HEK293 (cell line): ENCODE results near the gene OR2Y1.

ENCODE experiments used
- CTCF ChIA-PET: fragments of 350-600 bp; formaldehyde crosslinking; extraction: SDS; loops from one replicate; lab custom pipeline; 2021; ENCODE audit warnings: antibody characterized with exemption; lab: Yijun Ruan, JAX
- POLR2A ChIA-PET: fragments of 300-600 bp; formaldehyde crosslinking; extraction: SDS; loops from one replicate; lab custom pipeline; 2020; ENCODE audit warnings: antibody characterized with exemption, inconsistent platforms; lab: Yijun Ruan, JAX
- H3K27ac ChIP-seq: fragments of 200-500 bp; sonication (Bioruptor generic); 2 replicates; pipeline ENCODE4 v1.5.1; 2014; ENCODE audit warnings: low read depth, low read length, control low read depth, inconsistent platforms; ENCODE audit errors: extremely low read depth
- H3K36me3 ChIP-seq, 2 experiments: fragments of 200-500 bp in 1 of 2; sonication (Bioruptor generic) in 1 of 2; 1 replicate in 1 of 2; 2 replicates in 1 of 2; pipeline ENCODE4 v1.5.1; 2014 to 2017; ENCODE audit warnings: inconsistent platforms in 2 of 2, low read length in 2 of 2; ENCODE audit not compliant: control insufficient read depth in 2 of 2, insufficient read depth in 1 of 2
- H3K4me1 ChIP-seq: fragments of 200-500 bp; sonication (Bioruptor generic); 2 replicates; pipeline ENCODE4 v1.5.1; 2014; ENCODE audit warnings: mild to moderate bottlenecking, low read length, inconsistent platforms; ENCODE audit not compliant: control insufficient read depth, insufficient read depth
- H3K4me3 ChIP-seq: 2 replicates; pipeline ENCODE4 v1.5.1; 2011; ENCODE audit warnings: low read depth, mild to moderate bottlenecking, control low read depth, low read length, moderate library complexity
- H3K9me3 ChIP-seq: fragments of 200-500 bp; sonication (Bioruptor generic); 2 replicates; pipeline ENCODE4 v1.5.1; 2014; ENCODE audit warnings: low read depth, low read length, inconsistent platforms; ENCODE audit not compliant: control insufficient read depth, insufficient read depth
- CTCF ChIP-seq: fragments of 450-650 bp; formaldehyde crosslinking; IDR thresholded peaks from 2 replicates; pipeline ENCODE4 v1.5.1; 2016; ENCODE audit warnings: missing biosample characterization, missing genetic modification characterization
- GLI2 ChIP-seq: fragments of 450-650 bp; formaldehyde crosslinking; IDR thresholded peaks from 2 replicates; pipeline ENCODE4; 2017; ENCODE audit warnings: missing biosample characterization, missing genetic modification characterization, low read depth, borderline replicate concordance
- MYNN ChIP-seq: fragments of 450-650 bp; formaldehyde crosslinking; IDR thresholded peaks from 2 replicates; pipeline ENCODE4 v1.5.1; 2016; ENCODE audit warnings: missing biosample characterization, missing genetic modification characterization, borderline replicate concordance
- PBX3 ChIP-seq: sonication (generic); formaldehyde crosslinking; IDR thresholded peaks from 2 replicates; pipeline ENCODE4 v1.8.1; 2022; ENCODE audit warnings: mild to moderate bottlenecking, moderate library complexity, missing genetic modification reagents
- YY2 ChIP-seq: fragments of 450-650 bp; formaldehyde crosslinking; IDR thresholded peaks from 2 replicates; pipeline ENCODE4 v1.5.1; 2016; ENCODE audit warnings: missing biosample characterization, missing genetic modification characterization
- ZBTB21 ChIP-seq: fragments of 450-650 bp; formaldehyde crosslinking; IDR thresholded peaks from 2 replicates; pipeline ENCODE4 v1.5.1; 2017; ENCODE audit warnings: missing biosample characterization, missing genetic modification characterization
- ZNF10 ChIP-seq: fragments of 450-650 bp; formaldehyde crosslinking; IDR thresholded peaks from 2 replicates; pipeline ENCODE4 v1.5.1; 2017; ENCODE audit warnings: missing biosample characterization, missing genetic modification characterization
- ZNF138 ChIP-seq: fragments of 450-650 bp; formaldehyde crosslinking; IDR thresholded peaks from 2 replicates; pipeline ENCODE4 v1.5.1; 2016; ENCODE audit warnings: missing biosample characterization, missing genetic modification characterization, borderline replicate concordance
- ZNF324 ChIP-seq: fragments of 450-650 bp; formaldehyde crosslinking; IDR thresholded peaks from 2 replicates; pipeline ENCODE4 v1.5.1; 2016; ENCODE audit warnings: missing biosample characterization, missing genetic modification characterization
- ZNF335 ChIP-seq: fragments of 450-650 bp; formaldehyde crosslinking; conservative IDR thresholded peaks from 2 replicates; pipeline ENCODE4 v1.5.1; 2016; ENCODE audit warnings: missing biosample characterization, missing genetic modification characterization
- ZNF654 ChIP-seq: fragments of 450-650 bp; formaldehyde crosslinking; IDR thresholded peaks from 2 replicates; pipeline ENCODE4 v1.5.1; 2016; ENCODE audit warnings: low read depth, missing biosample characterization, missing genetic modification characterization
- ZNF660 ChIP-seq: fragments of 450-650 bp; IDR thresholded peaks from 2 replicates; pipeline ENCODE4 v1.5.1; 2018; ENCODE audit warnings: missing biosample characterization, mild to moderate bottlenecking, missing genetic modification characterization
- ZNF791 ChIP-seq: fragments of 450-650 bp; formaldehyde crosslinking; IDR thresholded peaks from 2 replicates; pipeline ENCODE4 v1.5.1; 2016; ENCODE audit warnings: missing biosample characterization, missing genetic modification characterization
- TF ChIP-seq, protein P1 (sequence below): fragments of 450-650 bp; formaldehyde crosslinking; IDR thresholded peaks from 2 replicates; pipeline ENCODE4 v1.5.0; 2017; ENCODE audit warnings: missing biosample characterization, missing genetic modification characterization, borderline replicate concordance
- TF ChIP-seq, protein P2 (sequence below): fragments of 450-650 bp; formaldehyde crosslinking; IDR thresholded peaks from 2 replicates; pipeline ENCODE4 v1.5.1; 2016; ENCODE audit warnings: missing biosample characterization, missing genetic modification characterization

Gene OR2Y1

DNA sequence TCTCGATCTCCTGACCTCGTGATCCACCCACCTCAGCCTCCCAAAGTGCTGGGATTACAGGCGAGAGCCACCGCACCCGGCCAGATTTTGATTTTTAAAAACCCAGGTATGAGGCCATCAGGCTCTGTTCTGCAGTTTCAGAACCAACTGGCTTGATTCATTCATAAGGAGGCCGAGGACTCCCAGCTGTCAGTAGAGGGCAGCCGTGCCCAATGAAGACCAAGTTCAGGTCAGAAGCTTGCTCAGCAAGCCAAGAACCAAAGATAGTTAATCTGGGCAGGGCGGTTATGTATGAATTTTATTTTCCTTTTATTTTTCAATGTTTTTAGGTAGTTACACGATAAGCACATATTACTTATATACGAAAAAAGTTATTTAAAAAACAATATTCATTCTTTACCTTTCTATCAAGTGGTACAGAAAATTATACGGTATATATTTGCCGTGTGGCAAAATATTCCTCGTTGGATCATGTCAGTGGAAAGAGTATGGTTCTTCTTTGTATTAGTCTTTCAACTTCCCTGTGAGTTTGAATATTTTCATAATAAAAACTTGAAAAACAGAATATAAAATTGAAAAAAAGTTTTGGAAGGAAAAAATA lies 44.7 kb upstream of the OR2Y1 start:
- Histone ChIP-seq H3K4me3 (no peak overlapping the region), H3K9me3 (no peaks in the 10 kb centered on the region), H3K36me3 (peaks cover 0 to 5% of the 10 kb centered on the region in 2 experiments; a peak in 2 of 3 replicates), H3K27ac (no peak overlapping the region), H3K4me1 (no peaks in the 10 kb centered on the region)
- ChIA-PET POLR2A (no interaction called here), CTCF (interaction anchor here (0.6 to 5.5 kb wide), 9 partner anchors 10 to 375 kb away, joined by 3 to 26 read pairs (median 3); no protein-coding TSS in a partner anchor)
- TF ChIP-seq ZNF324 (tag by site-specific recombination) (no peak), ZNF654 (tag by site-specific recombination) (peak; percentile 78), ZBTB21 (tag by site-specific recombination) (no peak), ZNF660 (tag by site-specific recombination) (peak; percentile 48), CTCF (tag by site-specific recombination) (peak; percentile 49)

DNA sequence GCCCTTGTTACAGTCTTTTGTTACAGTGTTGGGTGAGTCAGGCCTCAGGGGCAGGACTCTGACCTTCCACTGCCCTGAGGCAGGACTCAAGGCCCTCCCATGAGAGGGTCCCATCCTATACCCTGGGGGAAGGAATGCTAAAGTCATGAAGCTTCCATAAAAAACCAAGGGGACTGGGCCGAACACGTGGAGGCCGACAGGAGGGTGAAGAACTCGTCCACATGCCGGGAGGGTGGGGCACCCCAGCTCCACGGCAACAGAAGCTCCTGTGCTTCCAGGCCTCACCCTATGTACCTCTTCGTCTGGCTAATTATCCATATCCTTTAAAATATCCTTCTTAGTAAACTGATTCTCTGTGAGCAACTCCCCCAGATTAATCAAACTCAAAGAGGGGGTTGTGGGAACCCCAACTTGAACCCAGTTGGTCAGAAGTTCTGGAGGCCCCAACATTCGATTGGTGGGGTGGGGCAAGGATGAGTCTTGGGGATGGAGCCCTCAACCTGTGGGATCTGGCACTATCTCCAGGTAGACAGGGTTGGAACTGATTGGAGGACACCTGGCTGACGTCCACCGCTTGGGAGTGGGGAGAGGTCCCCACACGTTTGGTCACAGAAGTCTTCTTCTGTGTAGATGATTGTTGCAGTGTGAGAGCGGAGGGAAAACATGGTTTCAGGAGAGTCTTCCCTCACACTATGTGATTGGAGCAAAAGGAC lies 43.6 kb upstream of the OR2Y1 start:
- Histone ChIP-seq H3K4me3 (no peak overlapping the region), H3K27ac (no peak overlapping the region), H3K4me1 (no peaks in the 10 kb centered on the region), H3K9me3 (no peaks in the 10 kb centered on the region), H3K36me3 (no peaks in the 10 kb centered on the region)
- CTCF ChIA-PET, result interaction anchor here (0.7 to 5.5 kb wide), 5 partner anchors 10 to 804 kb away, joined by 3 to 26 read pairs (median 10); no protein-coding TSS in a partner anchor
- TF ChIP-seq MYNN (tag by site-specific recombination) (no peak), PBX3 (CRISPR knock-in tag) (no peak), YY2 (tag by site-specific recombination) (no peak), ZNF138 (tag by site-specific recombination) (no peak), ZNF10 (tag by site-specific recombination) (no peak), ZNF791 (tag by site-specific recombination) (no peak), ZNF335 (no peak), GLI2 (no peak)
- TF ChIP-seq, protein P1, sequence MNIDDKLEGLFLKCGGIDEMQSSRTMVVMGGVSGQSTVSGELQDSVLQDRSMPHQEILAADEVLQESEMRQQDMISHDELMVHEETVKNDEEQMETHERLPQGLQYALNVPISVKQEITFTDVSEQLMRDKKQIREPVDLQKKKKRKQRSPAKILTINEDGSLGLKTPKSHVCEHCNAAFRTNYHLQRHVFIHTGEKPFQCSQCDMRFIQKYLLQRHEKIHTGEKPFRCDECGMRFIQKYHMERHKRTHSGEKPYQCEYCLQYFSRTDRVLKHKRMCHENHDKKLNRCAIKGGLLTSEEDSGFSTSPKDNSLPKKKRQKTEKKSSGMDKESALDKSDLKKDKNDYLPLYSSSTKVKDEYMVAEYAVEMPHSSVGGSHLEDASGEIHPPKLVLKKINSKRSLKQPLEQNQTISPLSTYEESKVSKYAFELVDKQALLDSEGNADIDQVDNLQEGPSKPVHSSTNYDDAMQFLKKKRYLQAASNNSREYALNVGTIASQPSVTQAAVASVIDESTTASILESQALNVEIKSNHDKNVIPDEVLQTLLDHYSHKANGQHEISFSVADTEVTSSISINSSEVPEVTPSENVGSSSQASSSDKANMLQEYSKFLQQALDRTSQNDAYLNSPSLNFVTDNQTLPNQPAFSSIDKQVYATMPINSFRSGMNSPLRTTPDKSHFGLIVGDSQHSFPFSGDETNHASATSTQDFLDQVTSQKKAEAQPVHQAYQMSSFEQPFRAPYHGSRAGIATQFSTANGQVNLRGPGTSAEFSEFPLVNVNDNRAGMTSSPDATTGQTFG (tag by site-specific recombination), result no peak
- TF ChIP-seq, protein P2, sequence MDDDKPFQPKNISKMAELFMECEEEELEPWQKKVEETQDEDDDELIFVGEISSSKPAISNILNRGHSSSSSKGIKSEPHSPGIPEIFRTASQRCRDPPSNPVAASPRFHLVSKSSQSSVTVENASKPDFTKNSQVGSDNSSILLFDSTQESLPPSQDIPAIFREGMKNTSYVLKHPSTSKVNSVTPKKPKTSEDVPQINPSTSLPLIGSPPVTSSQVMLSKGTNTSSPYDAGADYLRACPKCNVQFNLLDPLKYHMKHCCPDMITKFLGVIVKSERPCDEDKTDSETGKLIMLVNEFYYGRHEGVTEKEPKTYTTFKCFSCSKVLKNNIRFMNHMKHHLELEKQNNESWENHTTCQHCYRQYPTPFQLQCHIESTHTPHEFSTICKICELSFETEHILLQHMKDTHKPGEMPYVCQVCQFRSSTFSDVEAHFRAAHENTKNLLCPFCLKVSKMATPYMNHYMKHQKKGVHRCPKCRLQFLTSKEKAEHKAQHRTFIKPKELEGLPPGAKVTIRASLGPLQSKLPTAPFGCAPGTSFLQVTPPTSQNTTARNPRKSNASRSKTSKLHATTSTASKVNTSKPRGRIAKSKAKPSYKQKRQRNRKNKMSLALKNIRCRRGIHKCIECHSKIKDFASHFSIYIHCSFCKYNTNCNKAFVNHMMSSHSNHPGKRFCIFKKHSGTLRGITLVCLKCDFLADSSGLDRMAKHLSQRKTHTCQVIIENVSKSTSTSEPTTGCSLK (tag by site-specific recombination), result no peak
- POLR2A ChIA-PET, result no interaction called here
